Activated T-cell treated with anti-CD3 and anti-CD28 coated beads, Interleukin-2, amount 50 U/mL, for 1 hour (primary cell): ENCODE results near the gene ANKRD24.
A peak's percentile ranks its signal among the peaks of the same experiment; 100 is the strongest.
"Not testable (repeated sequence)": the region's sequence is repeated elsewhere in the genome, so short reads cannot be mapped to it uniquely, and the experiment has no call there.

Source experiments
- DNase-seq: peaks from one replicate; pipeline ENCODE4 v3.0.0-alpha.2; 2020

ANKRD24 gene

DNA sequence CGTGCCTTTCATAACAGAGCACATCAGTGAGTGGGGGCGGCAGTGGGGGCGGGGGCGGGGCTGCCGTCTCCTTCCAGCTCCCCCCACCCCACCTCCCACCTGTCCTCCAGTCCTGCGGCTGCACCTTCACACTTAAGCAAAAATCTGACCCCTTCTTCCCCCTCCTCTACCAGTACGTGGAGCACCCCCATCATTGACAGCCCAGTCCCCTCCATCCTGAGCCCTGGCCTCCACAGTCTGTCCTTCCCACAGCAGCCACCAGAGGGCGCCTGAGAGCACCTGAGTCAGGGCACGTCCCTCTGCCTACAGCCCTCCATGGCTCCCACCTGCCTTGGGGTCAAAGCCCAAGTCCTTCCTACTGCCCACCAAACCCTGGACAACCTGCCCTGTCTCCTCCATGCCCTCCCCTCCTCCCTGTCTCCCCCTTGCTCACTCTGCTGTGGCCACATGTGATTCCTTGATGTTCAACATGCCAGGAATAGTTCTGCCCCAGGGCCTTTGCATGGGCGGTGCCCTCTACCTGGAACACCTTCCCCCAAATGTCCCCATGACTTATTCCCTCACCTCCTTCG, 50.9 kb downstream of the ANKRD24 start:
- DNase-seq = peak; percentile 72

GRCh38 chr19:4234142-4234861, 51.8 kb downstream of the ANKRD24 start:
- DNase-seq = no peak

- DNase-seq = no peak
These were observed 52.3 kb downstream of the ANKRD24 start for GRCh38 chr19:4234862-4235201.

DNA sequence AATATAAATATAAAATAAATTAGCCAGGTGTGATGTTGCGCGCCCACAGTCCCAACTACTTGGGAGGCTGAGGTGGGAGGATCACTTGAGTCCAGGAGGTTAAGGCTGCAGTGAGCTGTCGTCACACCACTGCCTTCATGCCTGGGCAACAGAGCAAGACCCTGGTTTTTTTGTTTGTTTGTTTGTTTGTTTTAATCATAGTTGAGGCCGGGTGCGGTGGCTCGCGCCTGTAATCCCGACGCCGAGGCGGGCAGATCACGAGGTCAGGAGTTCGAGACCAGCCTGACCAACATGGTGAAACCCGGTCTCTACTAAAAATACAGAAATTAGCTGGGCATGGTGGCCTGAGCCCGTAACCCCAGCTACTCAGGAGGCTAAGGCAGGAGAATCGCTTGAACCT, 55.0 kb downstream of the ANKRD24 start:
- not testable (repeated sequence) for DNase-seq

- no peak for DNase-seq
These were observed 56.3 kb downstream of the ANKRD24 start for GRCh38 chr19:4238831-4239230.

DNA sequence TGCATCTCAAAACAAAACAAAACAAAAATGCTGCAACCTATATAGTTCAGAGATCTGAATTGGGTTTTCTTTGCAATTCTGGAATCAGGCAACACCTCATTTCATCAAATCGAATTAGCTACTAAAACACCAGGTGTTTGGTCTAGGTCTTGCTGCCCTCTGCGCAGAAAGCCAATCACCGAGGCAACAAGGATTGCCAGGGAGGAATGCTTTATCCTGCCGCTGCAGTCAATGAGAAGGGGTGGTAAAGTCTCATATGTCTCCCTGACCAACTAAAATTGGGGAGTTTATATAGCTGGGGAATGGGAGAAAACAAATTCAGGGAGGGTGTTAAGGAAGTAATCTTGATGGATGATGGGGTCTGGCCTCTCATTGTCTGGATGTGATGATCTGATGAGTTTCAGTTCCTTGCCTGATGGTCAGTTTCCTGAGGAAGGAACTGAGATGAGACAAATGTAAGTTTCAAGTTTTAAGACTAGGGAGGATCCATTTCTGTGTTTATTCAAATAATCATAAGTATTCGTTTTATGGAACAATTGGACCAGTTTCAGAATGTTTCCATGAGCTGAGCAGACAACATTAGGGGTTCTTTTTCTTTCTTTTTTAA, 59.4 kb downstream of the ANKRD24 start:
- DNase-seq = no peak

DNA sequence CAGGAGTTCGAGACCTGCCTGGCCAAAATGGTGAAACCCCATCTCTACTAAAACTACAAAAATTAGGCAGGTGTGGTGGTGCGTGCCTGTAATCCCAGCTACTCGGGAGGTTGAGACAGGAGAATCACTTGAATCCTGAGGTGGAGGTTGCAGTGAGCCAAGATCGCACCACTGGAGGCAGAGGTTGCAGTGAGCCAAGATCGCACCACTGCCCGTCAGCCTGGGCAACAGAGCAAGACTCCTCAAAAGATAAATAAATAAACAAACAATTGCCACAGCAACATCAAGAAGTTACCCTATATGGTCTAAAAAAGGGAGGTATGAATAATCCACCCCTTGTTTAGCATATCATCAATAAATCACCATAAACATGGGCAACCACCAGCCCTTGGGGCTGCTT, 63.4 kb downstream of the ANKRD24 start:
- not testable (repeated sequence) for DNase-seq

GRCh38 chr19:4246767-4247593, 64.5 kb downstream of the ANKRD24 start, which contains the start of gene YJU2:
Gene YJU2, plus strand, starts transcription at chr19:4247080. Its CDS starts 67 bp downstream, at chr19:4247147.
- DNase-seq = peak; percentile 95

DNA sequence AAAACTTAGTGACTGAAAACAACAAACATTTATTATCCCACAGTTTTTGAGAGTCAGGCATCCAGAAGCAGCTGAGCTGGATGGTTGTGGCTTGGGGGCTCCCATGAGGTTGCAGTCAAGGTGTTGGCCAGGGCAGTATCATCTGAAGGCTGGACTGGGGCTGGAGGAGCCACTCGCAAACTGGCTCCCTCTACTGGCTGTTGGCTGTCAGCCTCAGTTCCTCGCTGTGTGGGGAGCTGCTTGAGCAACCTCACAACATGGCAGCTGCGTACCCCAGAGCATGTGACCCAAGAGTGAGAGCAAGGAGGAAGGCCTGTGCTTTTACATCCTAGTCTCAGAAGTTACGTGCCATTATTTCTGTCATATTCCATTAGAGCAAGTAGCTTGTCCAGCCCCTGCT, 74.1 kb downstream of the ANKRD24 start:
- DNase-seq = no peak

- DNase-seq = no peak
These were observed 74.5 kb downstream of the ANKRD24 start for GRCh38 chr19:4257025-4257424.

GRCh38 chr19:4258181-4258580, 75.7 kb downstream of the ANKRD24 start:
- DNase-seq = no peak

DNA sequence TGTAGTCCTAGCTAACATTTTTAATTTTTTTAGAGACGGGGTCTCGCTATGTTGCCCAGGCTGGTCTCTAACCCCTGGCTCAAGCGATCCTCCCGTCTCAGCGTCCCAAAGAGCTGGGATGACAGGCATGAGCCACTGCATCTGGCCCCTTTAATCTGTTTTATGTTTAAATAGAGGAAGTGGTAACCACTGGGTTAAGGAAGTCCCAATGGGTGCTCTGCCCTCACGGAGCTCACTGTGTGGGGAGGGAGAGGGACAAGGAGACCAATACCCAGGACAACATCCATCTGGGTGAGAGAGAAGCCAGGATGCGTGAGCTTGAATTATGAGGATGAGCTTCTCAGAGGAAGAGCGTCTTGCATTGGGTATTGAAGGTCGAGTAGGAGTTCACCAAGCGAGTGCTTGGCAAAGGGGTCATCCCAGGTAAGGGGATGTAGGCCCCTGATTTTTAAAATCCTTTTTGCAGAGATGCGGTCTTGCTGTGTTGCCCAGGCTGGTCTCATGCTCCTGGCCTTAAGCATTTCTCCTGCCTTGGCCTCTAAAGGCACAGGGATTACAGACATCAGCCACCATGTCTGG, 78.2 kb downstream of the ANKRD24 start:
- no peak for DNase-seq

DNA sequence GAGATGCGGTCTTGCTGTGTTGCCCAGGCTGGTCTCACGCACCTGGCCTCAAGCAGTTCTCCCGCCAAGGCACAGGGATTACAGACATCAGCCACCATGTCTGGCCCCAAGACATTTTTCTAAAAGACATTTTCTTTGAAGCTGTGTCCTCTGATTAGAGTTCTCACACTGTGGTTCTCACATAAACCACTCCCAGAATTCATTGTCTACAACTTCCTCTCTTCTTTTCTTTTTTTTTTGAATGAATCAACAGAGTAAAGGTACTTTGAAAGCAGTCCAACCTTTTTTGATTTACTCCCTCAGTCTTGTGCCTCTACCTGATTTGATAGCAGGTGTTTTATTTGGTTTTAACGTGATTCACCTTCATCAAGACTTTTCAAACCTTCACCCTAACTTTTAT, 82.3 kb downstream of the ANKRD24 start:
- DNase-seq = no peak

- DNase-seq = no peak
These were observed 83.9 kb downstream of the ANKRD24 start for GRCh38 chr19:4266253-4267000.

DNA sequence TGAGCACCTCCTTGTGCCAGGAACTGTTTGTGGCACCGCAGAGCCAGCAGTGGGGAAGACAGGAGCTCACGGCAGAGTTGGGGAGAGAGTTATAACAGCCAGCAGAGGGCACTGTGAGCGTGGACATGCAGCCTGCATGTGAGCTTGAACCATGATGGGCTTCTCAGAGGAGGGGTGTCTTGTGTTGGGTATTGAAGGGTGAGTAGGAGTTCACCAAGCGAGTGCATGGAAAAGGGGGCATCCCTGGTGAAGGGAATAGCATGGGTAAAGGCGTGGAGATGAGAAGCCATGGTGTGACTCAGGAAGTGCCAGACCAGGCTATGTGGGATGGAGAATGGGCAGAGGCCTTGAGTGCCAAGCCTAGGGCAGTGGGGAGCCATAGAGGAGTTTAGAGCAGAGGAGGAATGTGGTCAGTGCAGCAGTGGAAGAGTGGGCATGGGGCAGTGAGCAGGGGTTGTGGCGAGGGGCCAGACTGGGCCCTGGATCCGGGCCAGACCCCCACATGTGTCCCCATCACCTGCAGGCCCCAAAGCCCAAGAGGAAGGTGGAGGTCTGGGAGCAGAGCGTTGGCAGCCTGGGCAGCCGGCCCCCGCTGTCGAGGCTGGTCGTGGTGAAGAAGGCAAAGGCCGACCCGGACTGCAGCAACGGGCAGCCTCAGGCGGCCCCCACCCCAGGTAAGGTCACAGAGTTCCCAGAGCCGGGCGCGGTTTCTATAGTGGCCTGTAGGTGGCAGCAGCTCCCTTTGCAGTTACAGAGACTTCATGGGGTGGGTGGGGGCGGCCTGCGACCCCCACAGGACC, 84.8 kb downstream of the ANKRD24 start:
- DNase-seq = peak; percentile 69

GRCh38 chr19:4267901-4268815, 85.7 kb downstream of the ANKRD24 start:
- DNase-seq = no peak

DNA sequence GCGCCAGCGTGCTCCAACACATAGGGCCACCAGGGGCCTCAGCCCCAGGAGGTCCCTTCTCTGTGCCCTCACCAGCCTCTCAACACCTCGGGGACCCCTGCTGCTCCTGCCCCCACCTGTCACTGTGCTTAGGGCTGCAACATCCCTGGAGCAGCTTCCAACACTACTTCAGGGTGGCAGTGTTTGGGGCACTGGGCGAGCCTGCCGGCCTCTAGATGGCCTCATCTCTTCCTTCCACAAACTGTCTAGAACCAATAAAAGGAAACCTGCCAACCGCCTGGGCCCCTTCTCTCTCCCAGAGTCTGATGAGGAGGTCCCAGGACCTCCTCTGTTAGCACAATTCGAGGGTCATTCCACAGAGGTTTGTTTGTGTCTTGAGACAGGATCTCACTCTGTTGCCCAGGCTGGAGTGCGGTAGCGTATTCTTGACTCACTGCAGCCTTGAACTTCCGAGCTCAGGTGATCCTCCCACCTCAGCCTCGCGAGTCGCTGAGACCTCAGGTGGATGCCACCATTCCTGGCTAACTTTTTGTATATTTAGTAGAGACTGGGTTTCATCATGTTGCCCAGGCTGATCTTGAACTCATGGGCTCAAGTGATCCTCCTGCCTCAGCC, 86.4 kb downstream of the ANKRD24 start:
- no peak for DNase-seq

DNA sequence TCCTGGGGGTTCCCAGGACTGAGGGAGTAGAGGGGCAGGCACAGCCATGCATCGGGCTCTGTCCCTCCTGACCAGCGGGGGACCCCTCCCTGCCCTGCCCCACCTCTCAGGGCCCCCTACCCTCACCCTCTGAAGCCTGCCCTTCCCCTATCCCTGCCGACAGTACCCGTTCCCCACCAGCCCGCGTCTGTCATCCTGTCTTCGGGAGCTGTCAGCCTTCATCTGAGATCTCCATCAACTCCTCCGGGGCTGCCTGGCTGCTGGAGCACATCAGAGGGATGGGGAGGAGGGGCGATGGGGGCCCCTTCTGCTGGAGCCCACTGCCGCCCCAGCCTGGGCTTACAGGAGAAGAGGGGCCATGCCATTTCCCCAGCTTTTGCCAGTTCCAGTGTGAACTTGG, 90.4 kb downstream of the ANKRD24 start:
- DNase-seq = no peak

GRCh38 chr19:4274321-4274686, 91.8 kb downstream of the ANKRD24 start:
- not testable (repeated sequence) for DNase-seq
